Urothelium cell line (cell line): ENCODE results near the gene C17orf75.
"Not testable (repeated sequence)": the region's sequence is repeated elsewhere in the genome, so short reads cannot be mapped to it uniquely, and the experiment has no call there.

Experiments used
- DNase-seq: peaks from one replicate; pipeline ENCODE4 v3.0.0; 2011; ENCODE audit warnings: low spot score, mixed read lengths
- FAIRE-seq: peaks from 2 replicates; lab custom pipeline; 2011; peaks lifted over from hg19 to GRCh38; lab: Jason Lieb, UNC

Gene C17orf75

DNA sequence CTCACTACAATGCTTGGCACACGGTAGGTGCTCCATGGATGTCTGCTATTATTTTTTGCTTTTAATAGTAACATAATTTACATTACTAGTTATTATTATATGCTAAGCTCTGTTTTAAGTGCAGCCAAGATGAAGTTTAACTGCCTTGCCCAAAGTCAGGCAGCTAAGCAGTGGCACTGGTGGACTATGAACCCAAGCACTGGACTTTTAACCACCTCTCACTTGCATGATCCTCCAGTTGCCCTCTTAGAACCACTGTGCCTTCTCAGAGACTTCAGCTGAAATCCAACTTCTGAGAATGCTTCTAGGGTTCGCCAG, 6.5 kb upstream of the C17orf75 start:
- FAIRE-seq (no peak), DNase-seq (no peak)

DNA sequence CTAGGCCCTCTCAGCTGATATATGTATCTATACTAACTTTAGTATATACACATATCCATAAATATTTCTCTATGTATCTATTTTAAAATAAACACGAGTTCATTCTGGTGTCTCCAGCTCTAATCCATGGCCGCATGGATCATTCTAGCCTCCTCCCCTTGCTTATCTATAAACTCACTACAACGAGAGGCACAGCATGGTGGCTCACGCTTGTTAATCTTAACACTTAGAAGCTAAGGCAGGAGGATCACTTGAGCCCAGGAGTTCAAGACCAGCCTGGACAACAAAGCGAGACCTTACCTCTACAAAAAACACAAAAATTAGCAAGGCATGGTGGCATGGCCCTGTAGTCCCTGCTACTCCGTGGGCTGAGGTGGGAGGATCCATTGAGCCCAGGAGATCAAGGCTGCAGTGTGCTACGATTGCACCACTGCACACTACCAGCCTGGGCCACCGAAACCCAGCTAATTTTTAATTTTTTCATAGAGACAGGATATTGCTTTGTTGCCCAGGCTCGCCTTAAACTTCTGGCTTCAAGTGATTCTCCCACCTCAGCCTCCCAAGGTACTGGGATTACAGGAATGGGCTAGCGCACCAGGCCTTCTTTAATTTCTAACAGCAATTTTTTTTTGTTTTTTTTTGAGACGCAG, 4.1 kb upstream of the C17orf75 start:
- DNase-seq (no peak), FAIRE-seq (no peak)

DNA sequence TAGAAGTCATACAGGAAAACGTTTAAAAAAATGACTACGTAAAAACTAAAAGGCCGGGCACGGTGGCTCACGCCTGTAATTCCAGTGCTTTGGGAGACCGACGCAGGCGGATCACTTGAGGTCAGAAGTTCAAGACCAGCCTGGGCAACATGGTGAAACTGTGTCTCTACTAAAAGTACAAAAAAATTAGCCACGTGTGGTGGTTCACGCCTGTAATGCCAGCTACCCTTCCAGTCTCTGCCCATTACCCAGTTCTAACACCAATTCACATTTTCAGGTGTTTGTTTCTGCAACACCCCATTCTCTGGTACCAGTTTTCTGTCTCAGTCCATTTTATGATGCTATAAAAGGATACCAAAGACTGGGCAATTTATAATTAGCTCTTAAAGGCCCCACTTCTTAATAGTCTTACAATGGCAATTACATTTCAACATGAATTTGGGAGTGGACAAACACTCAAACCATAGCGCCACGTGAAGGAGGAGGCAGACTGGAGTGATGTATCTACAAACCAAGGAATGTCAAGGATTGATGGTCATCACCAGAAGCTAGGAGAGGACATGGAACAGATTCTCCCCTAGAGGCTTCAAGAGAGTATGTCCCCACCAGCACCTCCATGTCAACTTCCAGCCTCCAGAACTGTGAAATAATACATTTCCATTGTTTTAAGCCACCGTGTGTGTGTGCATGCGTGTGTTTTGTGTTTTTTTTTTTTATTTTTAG, 791 bp upstream of the C17orf75 start:
- FAIRE-seq = no peak
- DNase-seq = no peak

DNA sequence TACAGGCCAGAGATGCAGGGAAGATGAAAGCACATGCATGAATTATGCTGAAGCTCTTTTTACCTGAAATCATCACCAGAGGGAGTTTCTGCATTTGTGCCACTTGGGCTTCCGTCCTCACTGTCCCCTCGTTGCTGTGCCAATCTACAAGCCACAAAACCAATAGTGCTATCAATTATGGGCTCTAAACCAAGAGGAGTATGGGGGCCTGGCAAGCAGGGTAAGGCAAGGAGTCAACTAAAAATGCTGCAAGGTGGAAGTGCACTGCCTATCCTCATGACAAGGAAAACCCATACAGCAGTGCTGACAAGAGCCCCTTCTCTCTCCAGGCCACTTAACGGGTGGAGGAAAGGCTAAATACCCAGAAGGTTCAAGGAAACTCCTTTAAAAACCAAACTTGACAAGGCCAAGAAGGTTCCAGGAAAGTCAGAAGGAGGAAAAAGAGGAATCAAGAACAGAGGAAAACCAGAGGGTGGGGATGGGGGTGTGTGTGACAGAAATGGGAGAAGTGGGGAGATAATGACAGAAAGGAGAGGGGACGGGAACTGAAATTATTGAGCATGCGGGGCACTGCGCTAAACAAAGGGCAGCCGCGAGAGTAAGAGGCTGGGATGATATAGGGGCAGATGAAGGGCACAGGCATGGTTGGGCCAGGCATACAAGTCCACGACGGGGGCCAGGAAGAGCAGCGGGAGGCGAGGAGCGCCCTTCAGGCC, 674 bp downstream of the C17orf75 start:
- no peak for FAIRE-seq
- DNase-seq = peak; percentile 36

DNA sequence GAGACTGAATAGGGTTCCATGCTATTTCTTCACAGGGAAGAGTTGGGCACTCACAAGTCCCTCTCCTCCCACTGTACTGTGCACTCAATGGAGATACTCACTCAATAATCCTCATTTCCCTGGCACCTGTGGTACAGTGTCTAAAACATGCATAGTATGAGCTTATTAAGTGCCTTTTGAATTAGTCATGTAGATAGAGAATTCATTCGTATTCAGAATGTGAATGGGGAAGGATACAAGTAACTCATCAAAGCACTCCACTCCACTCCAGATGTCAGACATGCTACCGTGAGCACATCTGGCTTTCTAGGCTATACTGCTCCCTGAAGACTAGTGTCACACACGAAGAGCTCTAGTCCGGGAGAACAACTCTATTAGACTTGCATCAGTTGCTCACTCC, 6.3 kb downstream of the C17orf75 start:
- DNase-seq (no peak), FAIRE-seq (no peak)

DNA sequence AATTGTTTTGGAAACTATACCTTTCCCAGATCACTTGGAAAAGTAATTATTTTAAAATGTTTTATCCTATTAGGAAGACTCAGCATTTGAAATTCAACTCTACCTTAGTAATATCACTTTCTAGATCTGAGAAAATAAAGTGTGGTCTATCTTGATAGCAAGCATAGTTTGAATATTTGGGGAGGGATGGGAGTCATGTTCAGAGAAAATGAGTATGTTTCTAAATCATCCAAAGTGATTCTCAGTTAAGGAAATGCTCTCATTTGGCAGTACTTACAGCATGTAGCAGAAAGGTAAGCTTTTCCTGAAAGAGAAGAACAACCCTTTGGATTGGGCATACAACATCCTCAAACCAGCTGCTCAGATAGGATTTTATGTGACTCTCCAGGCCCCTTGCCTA, 6.9 kb downstream of the C17orf75 start:
- no peak for FAIRE-seq
- no peak for DNase-seq

DNA sequence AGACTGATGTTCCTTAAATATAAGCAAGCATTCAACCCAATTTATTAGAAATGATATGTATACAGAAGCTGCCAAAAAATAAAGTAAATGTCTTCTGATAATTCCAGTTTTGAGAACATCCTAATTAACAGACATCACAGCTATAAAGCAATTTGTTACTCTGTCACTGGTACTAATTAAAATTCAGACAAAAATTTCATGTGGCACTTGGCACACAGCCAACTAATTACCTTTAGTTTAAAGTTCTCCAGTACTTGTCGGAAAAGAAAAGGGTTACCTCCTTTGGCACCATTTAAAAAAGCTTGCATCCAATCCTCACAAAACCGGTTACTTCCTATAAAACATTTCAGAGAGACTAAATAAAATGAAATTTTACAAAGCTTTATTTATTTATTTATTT, 8.8 kb downstream of the C17orf75 start:
- DNase-seq (no peak), FAIRE-seq (no peak)

DNA sequence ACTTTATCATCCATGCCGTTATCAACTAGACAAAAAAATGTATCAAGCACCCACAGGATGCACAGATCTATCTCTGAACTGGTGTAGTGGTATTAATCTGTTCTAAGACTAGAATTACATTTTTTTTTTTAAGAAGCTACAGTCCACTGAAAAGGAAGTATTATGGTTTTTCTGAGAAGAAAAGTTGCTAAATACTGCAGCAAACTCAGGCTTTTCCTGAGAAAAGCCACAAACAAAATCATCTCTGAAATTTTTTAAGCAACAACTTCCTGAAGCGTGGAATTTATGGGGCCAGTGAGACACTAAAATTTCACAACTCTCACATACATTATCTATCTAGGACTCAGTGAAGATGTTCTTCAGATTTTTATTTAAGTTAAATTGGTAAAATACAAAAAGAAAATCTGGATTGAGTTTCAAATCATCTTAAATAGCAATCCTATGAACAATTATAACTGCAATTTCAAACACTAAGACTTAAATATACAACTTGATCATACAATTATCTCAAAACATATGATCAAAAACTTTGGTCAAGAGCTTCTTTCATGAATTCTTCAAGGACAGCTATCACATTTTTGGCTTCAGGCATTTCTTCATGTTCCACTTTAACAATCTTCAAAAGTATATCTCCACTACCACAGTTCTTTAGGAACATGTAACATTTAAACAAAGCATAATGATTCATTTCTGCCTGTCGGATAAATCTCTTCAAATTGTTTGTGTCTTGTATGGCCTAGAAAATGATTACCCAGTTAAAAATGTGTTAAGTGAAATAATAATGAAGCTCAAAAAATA, 10.5 kb downstream of the C17orf75 start:
- no peak for FAIRE-seq
- no peak for DNase-seq

DNA sequence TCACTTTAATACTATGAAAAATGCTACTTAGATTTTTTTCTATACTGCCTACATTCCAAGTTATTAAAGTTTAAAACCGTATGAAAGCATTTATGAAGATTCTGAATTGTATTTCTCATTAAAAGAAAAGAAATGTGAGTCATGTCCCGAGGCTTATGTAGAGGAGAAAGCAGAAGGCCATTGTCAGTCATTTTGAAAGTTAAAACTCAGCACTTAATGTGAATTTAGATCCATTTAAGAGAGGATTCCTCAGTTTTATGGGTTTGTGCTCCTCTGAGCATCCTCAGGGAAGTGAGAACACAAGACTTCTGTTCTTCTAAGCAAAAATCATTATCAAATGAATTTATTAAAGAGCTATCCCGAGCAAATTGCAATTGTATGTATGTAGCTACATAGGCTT, 11.8 kb downstream of the C17orf75 start:
- FAIRE-seq (no peak), DNase-seq (no peak)

DNA sequence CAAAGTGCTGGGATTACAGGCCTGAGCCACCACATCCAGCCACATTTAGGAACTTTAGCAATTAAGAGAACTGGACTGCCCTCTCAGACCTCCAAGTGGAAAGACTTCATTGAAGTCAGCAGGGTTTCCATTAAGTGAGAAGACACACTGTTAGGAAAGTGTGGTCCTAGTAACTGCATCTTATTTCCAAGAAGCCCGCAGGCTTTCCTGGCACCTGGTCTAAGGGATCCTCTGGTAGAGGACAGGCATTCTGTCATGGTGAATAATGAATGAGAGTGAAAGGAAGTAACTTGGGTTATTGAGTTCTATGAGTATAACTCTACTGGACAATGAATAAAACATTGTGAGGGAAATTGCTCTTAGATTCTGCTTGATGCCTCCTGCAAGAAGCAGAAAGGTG, 14.1 kb downstream of the C17orf75 start:
- FAIRE-seq (no peak), DNase-seq (no peak)

DNA sequence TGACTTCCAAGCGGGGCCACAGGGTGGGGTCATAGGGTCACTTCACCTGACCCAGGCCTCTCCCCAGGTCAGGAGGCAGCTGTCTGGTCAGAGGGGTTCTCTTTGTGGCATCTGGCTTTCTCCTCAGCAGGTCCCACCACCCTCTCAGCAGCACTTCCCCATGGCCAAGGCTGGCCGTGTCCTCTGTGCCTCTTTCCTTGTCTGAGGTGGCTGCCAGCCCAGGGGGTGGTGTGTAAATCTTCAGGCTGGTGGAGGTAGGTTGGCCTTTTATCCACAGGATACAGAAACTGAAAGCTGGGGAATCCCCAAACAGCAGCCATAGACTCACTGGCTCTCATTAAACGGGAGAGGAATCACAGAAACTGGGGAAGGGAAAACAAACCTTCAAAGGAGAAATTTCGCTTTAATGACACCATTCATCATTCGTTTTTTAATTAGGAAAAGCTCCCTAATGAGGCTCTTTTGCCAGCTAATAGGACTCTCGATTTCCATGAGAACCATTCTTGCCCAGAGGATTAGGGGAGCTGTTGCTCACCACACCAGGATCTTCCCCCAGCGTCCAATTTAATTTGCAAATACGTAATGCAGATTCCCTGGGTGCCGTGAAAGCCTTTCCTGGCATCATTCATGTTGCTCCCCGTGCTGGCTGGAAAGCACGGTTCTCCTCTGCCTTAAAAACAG, 18.0 kb downstream of the C17orf75 start:
- no peak for DNase-seq
- no peak for FAIRE-seq

DNA sequence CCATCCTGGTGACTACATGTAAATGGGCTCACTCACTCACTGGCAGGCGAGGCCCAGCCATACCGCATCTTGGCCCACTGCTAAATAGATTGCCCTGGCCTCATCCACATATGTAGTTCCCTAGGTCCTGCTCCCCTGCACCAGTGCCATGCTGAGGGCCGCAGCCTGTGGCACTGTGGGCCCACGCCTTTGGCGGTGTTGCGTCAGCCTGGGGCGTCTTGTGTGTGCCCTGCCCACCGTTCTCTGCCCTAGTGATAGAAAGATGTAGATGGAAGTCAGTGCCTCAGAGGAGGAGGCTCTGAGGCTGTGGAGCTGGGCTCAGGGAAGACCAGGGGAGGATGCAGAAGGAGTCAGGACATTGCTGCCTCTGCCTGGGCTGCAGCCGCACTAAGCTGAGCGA, 18.9 kb downstream of the C17orf75 start:
- FAIRE-seq (no peak), DNase-seq (no peak)

DNA sequence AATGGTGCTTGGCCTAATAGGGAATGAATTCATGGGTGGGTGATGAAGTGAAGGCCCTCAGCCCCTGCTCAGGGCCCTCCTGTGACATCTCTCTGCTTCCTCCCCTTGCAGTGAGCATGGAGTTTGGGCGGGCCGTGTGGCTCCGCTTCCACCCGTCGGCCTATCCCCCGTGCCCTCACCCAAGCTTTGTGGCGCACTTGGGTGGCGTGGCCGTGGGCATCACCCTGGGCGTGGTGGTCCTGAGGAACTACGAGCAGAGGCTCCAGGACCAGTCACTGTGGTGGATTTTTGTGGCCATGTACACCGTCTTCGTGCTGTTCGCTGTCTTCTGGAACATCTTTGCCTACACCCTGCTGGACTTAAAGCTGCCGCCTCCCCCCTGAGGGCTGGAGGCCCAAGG, 21.1 kb downstream of the C17orf75 start:
- no peak for DNase-seq
- FAIRE-seq = no peak

DNA sequence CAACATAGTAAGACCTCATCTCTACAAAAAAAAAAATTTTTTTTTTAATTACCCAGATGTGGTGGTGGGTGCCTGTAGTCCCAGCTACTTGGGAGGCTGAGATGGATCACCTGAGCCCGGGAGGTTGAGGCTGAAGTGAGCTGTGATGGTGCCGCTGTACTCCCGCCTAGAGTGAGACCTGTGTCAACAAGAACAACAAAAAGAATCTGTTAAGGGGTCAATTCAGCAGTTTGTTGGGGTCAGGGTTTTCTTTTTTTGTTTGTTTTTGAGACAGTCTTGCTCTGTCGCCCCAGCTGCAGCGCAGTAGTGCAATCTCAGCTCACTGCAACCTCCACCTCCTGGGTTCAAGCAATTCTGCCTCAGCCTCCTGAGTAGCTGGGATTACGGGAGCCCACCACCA, 21.9 kb downstream of the C17orf75 start:
- FAIRE-seq, DNase-seq: not testable (repeated sequence)

DNA sequence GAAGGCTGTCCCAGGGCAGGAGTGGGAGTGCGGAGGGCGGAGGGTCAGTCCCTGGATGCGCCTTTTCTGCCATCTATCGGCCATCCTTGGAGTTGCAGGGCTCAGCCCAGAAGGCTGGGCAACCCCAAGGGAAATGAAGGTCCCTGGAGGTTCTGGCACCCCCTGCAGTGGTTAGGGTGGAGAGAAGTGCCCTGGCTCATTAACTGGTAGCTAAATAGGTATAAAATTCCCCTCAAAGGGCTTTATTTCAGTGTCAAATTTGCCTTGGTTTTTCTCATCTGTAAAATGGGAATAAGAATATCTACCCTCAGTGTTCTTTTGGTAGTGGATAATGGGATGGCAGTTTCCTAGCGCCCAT, 22.4 kb downstream of the C17orf75 start:
- peak; percentile 52 for FAIRE-seq
- peak; percentile 88 for DNase-seq

DNA sequence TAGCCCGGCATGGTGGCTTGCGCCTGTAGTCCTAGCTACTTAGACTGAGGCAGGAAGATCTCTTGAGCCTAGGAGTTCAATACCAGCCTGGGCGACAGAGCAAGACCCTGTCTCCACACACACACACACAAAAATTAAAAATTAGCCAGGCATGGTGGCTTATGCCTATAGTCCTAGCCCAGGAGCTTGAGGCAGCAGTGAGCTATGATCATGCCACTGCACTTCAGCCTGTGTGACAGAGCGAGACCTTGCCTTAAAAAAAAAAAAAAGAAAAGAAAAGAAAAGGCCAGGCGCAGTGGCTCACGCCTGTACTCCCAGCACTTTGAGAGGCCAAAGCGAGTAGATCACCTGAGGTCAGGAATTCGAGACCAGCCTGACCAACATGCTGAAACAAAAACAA, 23.9 kb downstream of the C17orf75 start:
- FAIRE-seq (no peak), DNase-seq (no peak)

DNA sequence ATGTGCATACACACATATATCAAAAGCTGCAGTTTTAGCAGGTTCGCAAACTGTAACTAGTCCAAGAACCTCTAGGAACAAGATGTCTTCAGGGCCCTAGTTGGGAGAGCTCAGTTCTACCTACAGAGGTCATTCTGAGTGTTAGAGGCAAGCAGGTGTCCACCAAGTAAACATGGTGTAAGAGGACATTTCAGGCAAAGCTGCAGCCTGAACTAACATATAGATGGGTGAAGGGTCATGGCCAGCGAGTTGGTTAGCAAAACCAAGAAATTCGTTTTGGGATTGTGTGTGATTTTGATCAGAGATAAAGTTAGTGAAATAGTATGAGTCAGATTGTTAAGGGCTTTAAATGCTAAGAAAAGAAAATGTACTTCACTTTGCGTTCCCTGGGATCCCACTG, 24.6 kb downstream of the C17orf75 start:
- DNase-seq (no peak), FAIRE-seq (peak; percentile 63)

DNA sequence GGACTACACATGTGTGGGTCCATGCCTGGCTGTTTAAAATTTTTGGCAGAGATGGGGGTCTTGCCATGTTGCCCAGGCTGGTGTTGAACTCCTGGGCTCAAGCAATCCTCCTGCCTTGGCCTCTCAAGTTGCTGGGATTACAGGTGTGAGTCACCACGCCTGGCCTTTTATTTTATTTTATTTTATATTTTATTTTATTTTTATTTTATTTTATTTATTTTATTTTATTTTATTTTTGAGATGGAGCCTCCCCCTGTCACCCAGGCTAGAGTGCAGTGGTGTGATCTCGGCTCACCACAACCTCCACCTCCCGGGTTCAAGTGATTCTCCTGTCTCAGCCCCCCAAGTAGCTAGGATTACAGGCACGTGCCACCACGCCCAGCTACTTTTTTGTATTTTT, 25.3 kb downstream of the C17orf75 start:
- FAIRE-seq = not testable (repeated sequence)

DNA sequence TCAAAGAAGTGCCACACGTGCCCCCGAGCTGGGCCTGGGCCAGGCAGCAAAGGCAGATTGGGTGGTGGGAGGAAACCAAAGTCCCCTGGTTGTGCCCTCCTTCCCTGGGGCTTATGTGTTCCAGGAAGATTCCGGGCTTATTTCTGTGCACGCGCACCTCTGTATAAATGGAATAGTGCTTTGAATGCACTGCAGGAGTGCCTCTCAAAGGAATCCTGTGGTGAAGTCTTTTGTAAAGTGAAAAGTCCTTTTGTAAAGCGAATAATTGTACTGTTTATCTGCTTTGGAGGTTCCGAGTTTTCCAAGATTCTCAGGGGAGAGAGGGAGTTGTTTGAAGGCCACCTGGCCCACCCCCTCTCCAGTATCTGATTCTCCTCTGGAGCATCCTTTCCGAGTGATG, 26.8 kb downstream of the C17orf75 start:
- FAIRE-seq (no peak), DNase-seq (no peak)

More for the DNA sequence above, 25.3 kb downstream of the C17orf75 start:
- DNase-seq = not testable (repeated sequence)

DNA sequence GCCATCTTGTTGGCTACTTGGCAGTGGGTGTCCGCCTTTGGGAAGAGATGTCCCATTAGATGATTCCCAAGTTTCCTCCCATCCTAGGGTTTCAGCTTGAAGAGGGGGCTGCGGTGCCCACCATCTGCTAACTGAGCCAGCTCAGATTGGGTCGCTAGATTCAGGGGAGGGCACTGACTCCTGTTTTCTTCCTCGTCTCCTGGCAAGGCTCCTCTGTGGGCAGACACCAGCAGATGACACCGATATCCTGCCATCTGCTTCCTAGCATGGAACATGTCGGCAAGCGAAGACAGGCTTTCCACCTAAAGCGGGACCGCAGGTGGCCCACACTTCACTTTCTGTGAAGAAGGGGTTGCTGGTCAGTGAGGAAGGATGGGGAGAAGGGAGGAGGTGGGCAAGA, 27.3 kb downstream of the C17orf75 start:
- FAIRE-seq (no peak), DNase-seq (no peak)

DNA sequence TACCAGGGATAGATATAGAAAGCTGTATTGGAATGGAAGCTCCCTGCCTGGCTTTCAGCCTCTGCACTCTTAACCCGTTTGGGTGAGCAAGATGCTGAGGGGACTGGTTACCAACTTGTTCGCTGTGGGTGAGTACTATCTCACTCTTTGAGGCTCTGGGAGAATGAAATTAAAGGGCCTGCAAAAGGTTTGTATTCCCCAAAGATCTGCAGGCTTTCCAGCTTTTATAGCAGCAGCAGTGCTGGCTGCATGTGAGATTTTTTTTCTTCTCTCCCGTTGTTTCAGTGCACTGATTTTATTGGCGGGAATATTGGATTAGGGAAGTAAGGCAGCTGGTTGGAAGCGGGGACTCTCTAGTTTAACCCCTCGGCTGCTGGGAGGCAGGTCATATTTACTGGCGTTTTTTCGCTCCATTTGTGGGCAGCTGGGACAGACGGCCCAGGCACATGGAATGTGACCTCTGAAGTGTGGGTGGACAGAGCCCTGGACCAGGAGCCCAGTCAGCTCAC, 30.9 kb downstream of the C17orf75 start:
- FAIRE-seq (no peak), DNase-seq (no peak)
